Transverse colon (tissue), 3 donors: Measurements from ENCODE around the gene CDK5RAP2.

Experiments used
- CTCF ChIP-seq, 5 experiments: fragments of 200-600 bp in 3 of 5; fragments of 450-650 bp in 2 of 5; sonication (generic) in 3 of 5; IDR thresholded peaks; 1 replicate in 2 of 5; 2 replicates in 3 of 5; pipeline ENCODE4 v1.5.1; 2016 to 2017; ENCODE audit warnings: antibody characterized with exemption in 5 of 5, inconsistent platforms in 3 of 5, mild to moderate bottlenecking in 2 of 5, moderate library complexity in 1 of 5
- POLR2A ChIP-seq: fragments of 450-650 bp; IDR thresholded peaks from one replicate; pipeline ENCODE4 v1.6.1; 2016; ENCODE audit warnings: antibody characterized with exemption, mild to moderate bottlenecking, moderate library complexity

- TF ChIP-seq CTCF (IDR thresholded peaks at IDR 0.05) (no peak), POLR2A (no peak)
Observed at GRCh38 chr9:120383611-120383998, 196.4 kb downstream of the CDK5RAP2 start.
